GM18498 (cell line): Measurements from ENCODE around the gene WNK4.
"Not testable (repeated sequence)": the region's sequence is repeated elsewhere in the genome, so short reads cannot be mapped to it uniquely, and the experiment has no call there.

Source experiments
- ATAC-seq: cut with Tn5 transposase; IDR thresholded peaks from one replicate; pipeline ENCODE4 v1.9.1; 2021; ENCODE audit warnings: mild to moderate bottlenecking, moderate library complexity; ENCODE audit not compliant: unreplicated experiment

WNK4 gene

DNA sequence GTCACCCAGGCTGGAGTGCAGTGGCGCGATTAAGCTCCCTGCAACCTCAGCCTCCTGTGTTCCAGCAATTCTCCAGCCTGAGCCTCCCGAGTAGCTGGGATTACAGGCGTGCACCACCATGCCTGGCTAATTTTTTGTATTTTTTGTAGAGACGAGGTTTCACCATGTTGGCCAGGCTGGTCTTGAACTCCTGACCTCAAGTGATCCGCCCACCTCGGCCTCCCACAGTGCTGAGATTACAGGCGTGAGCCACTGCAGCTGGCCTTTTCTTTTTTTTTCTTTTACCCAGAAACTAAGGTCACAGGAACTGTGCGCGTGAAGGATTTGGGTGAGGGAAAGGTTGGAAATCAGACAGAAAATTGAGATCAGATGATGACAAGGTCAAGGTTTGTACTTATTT lies 10.4 kb upstream of the WNK4 start:
- not testable (repeated sequence) for ATAC-seq

DNA sequence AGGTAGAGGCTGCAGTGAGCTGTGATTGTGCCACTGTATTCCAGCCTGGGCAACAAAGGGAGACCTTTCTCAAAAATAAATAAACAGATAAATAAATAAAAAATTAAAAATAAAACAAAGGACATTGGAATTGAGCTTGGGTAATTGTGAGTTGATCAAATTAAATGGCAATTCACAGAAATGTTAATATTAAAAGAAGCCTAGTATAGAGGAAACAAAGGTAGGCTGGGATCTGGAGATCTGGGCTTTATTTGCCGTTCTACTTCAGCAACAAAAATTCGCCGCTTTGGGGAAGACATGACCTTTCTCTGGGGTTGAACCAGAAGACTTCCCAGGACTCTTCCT lies 7.5 kb upstream of the WNK4 start:
- ATAC-seq, result no peak

DNA sequence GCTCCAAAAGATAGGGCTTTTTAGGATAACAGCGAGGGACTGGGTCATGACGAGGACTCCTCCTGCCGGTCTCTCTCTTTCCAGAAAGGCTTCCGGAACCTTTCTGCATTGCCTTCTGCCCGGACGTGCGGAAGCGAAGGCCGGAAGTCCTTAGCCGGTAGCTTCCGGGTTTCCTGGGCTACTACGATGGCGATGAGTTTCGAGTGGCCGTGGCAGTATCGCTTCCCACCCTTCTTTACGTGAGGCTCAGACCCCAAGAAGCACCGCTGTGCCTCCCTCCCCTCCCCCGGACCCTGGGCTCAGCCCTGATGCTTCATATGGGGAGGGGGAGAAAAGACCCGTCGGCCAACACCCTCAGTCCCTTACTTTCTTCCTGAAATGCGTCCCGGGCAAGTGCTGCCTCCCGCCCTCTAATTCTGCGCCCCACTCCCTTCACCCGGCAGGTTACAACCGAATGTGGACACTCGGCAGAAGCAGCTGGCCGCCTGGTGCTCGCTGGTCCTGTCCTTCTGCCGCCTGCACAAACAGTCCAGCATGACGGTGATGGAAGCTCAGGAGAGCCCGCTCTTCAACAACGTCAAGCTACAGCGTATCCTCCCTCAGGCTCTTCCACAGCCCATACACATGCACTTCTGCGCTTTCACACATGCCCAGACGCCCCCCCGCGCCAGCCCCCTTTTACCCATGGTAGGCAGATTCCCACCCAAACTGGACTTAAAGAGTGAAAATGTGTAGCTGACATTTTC lies 6.9 kb upstream of the WNK4 start, which contains the start of gene VPS25:
VPS25 (plus strand) TSS at position 160 of the 746 bp plus-strand sequence; CDS start at position 187, 27 bp downstream.
- ATAC-seq, result no peak

DNA sequence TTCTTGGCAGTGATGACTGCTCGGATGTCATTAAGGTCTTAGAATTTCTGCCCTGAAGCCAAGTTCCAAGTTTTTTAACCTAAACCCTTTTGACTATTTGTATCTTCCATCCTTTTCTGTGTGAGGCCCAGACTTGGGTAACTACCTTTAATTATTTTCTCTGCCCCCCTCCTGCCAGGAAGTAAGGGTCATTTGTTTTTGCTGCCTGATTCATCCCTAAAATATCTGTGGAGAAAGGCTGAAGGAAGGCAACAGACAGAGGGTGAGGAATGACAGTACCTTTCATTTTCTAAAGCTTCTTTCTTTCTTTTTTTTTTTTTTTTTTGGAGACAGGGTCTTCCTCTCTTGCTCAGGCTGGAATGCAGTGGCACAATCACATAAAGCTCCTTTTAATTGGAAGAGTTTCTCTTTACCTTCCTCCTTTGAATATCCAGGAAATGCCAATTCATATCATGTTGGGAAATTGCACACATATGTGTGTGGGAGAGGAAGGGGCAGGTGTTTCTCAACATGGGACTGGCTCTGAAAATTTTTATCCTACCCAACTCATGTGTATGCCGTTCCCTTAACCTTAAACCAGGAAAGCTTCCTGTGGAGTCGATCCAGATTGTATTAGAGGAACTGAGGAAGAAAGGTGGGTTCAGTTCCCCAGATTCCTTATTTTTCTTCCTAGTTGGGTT lies 6.2 kb upstream of the WNK4 start:
- ATAC-seq, result no peak

DNA sequence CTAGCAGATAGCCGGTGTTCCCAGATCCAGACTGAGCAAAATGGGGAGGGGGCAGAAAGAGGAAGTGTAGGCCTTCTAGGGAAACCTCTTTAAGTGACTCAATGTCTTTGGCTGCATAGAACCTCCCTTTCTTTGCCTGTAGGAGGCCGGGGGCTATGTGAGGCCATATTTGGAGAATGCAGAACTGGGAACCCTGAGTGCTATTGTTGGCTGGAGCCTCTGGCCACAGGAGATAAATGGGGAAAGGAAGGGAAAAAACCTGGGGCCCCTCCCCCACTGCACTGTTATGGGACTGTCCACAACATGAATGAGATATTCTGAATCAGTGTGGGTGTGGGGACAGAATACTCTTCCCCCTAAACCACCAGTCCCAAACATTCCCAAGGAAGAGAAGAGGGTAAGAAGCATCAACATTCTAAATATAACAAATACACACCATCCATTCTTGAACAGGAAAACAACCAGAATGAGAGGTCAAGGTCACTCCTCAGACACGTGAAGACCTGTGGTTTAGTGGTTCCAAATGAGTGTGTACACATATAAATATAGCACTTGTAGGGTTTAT lies 4.8 kb upstream of the WNK4 start:
- ATAC-seq, result no peak

DNA sequence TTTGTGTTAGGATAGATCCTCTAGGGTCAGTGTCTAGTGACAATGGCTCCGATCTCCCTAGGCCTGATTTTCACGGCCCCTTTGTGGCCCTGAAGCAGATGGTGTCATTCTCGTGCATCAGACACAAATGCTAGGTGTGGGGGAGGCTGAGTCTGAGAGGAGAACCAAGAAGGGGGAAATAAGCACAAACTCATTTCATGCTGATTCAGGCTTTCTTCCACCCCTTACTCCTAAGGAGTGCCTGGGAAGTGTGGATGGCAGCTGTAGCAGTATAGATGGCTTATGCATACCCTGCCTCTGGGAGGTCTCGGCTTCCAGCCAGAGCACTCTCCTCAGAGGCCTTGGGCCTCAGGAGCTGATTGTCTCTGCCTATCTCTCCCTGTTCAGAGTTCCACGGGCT lies 1.8 kb upstream of the WNK4 start:
- ATAC-seq, result no peak

DNA sequence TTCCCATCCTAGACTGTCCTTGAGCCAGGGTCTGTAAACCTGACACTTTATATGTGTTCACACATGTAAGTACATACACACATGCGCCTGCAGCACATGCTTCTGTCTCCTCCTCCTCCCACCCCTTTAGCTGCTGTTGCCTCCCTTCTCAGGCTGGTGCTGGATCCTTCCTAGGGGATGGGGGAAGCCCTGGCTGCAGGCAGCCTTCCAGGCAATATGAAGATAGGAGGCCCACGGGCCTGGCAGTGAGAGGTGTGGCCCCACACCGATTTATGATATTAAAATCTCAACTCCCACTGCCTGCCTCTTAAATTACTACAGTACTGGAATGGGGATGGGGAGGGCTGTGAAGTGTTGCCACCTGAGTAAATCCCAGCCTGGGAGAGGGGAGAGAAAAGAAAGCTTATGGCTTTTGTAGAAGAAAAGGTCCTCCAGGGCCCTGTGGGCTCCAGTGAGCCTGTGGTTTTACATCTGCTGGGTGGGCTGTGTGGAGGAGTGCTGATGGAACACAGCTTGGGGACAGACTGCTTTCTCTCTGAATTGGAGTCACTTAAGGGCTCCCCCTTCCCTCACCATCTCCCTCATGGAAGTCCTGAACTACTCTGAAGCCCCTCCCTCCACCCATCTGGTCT lies 990 bp upstream of the WNK4 start:
- ATAC-seq, result no peak

DNA sequence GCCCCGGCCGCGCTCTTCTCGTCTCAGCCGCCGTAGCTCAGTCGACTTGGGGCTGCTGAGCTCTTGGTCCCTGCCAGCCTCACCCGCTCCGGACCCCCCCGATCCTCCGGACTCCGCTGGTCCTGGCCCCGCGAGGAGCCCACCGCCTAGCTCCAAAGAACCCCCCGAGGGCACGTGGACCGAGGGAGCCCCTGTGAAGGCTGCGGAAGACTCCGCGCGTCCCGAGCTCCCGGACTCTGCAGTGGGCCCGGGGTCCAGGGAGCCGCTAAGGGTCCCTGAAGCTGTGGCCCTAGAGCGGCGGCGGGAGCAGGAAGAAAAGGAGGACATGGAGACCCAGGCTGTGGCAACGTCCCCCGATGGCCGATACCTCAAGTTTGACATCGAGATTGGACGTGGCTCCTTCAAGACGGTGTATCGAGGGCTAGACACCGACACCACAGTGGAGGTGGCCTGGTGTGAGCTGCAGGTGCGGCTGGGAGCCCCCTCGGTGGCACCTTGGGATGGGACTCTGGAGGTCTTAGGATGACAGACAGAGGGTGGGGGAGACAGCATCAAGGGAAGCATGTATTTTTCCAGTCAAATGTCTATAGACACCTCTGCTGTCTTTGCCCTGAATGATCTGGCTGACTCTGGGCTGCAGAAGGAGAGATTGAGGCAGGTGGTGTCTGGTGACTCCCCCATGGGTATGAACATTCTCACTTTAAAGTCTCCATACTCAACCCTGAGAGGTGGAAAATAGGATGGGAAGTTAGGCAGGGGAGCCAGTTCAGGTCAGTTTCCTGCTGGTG lies 635 bp downstream of the WNK4 start:
- no peak for ATAC-seq

DNA sequence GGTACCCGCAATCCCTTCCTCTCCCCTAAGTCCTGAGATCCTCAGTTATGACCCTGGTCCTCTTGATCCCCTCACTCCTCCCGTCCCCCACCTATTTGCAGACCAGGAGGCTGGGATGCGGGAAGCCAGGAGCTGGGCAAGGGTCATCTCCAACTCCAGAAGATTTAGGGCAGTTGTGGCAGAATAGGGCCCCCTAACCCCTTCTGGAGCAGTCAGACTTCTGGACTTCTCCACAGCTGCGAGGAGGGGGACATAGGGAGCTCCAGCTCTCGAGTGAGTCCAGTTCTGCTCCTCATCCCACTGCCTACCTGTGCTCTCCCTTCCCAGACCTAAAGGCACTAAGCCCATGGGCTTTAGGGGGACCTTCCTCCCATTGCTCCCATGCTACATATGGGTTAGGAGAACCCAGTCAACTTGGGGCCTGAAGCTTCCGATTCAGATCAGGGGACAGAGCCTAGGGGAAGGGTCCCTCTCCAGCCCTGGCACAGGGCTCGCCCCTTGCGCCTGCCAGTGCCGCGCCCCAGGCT lies 1.3 kb downstream of the WNK4 start:
- no peak for ATAC-seq

DNA sequence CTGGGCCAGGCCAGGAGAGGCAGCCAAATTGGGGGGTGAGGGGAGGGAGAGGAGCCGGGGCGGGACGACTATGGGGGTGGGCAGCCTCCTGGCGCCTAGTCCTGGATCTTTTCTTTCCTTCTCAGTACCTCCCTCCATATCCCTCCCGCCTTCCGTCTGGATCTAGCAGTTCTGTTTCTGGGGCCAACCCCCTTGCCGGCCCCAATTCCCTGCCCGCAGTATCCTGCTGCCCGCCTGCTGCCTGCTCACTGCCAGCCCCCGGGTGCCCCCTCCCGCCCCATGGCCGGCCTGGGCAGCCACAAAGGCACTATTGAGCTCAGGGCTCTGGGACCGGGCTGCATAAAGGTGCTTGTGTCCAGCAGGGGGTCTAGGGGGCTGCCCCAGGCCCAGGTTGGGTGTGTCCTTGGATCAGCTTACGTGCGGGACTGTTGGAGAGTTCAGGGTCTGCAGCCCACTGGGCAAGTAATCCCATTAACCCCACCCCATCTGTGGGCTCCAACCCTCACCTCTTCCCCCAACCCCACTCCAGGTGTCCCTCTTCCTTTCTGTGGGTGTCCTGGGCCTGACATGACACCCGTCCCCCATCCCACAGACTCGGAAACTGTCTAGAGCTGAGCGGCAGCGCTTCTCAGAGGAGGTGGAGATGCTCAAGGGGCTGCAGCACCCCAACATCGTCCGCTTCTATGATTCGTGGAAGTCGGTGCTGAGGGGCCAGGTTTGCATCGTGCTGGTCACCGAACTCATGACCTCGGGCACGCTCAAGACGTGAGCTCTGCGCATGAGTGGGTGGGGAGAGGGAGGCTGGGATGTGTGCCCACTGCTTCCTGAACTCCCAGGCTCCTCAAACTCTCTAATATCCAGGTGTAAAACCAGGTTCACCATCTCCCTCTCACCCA lies 2.0 kb downstream of the WNK4 start:
- ATAC-seq, result no peak

DNA sequence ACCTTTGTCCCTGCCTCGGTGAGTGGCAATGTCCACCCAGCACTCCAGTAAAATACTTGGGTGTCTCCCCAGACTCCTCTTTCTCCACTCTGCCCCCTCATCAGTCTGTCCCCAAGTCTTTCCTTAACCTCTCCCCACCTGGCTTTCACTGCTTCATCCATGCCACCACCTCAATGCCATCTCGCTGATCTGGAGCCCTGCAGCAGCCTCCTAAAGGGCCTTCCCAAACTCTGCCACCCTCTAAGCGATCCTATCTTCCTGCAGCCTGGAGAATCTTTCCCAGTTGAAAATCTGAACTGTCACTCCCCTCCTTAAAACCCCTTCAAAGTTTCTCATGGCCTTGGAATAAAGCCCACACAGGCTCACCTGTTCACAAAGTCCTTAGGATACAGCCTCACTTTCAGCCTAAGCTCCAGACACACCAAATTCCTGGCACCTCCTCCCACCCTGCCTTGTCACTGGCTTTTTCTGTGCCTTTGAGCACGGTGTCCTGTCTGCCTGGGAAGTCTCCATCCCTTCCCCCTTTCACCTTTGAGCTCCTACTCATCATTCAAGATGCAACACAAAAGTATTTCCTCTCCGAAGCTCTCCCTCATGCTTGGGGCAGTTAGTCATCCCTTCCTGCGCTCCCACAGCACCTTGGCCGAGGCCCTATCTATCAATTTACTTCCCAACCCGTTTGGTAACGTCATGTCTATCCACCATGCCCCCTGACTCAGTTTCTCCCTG lies 2.8 kb downstream of the WNK4 start:
- ATAC-seq, result no peak

DNA sequence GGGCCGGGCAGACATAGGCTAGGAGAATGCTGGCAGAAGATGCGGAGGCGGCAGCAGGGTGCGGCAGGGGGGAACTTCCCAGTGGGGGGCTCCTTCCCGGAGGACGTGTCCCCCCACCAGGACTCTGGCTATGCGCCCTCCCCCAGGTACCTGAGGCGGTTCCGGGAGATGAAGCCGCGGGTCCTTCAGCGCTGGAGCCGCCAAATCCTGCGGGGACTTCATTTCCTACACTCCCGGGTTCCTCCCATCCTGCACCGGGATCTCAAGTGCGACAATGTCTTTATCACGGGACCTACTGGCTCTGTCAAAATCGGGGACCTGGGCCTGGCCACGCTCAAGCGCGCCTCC lies 3.4 kb downstream of the WNK4 start:
- ATAC-seq, result no peak

DNA sequence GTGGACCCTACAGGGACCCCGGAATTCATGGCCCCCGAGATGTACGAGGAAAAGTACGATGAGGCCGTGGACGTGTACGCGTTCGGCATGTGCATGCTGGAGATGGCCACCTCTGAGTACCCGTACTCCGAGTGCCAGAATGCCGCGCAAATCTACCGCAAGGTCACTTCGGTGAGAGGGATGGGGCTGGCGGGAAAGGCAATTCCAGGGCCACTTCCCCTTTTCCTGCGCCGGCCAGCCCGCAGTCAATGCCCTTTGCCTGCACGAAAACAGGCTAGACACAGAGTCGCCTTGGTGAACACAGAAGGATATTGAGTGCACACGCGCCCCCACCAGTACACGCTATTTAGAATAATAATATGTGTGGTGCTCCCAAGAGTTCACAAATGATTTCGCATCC lies 4.0 kb downstream of the WNK4 start:
- ATAC-seq, result no peak

DNA sequence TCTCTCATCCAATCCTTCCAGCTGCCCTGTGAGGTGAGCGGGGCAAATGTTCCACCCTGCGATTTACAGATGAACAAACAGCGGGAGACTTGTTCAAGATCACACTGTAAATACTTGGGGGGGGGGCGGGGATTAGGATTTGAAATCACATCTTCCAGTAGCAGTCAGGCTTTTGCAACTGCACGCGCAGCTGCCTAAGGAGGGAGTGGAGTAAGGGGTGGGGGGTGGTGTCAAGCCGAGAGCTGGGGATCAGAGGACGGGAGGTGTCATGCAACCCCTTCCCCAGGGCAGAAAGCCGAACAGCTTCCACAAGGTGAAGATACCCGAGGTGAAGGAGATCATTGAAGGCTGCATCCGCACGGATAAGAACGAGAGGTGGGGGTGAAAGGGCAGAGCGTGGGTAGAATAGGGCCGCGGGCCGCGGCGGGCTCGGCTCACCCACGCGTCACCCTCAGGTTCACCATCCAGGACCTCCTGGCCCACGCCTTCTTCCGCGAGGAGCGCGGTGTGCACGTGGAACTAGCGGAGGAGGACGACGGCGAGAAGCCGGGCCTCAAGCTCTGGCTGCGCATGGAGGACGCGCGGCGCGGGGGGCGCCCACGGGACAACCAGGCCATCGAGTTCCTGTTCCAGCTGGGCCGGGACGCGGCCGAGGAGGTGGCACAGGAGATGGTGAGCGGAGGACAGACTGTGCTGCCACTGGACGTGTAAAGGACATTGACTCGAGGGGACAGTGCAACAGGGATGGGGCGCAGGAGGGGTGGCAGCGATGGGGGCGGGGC lies 4.6 kb downstream of the WNK4 start:
- ATAC-seq, result no peak

DNA sequence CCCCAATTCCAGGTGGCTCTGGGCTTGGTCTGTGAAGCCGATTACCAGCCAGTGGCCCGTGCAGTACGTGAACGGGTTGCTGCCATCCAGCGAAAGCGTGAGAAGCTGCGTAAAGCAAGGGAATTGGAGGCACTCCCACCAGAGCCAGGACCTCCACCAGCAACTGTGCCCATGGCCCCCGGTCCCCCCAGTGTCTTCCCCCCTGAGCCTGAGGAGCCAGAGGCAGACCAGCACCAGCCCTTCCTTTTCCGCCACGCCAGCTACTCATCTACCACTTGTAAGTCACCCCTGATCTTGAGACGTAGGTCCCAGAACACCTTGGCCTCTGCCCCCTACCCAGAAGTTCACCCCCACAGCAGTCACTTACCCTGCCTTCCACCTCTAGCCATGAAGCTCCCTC lies 6.9 kb downstream of the WNK4 start:
- no peak for ATAC-seq

DNA sequence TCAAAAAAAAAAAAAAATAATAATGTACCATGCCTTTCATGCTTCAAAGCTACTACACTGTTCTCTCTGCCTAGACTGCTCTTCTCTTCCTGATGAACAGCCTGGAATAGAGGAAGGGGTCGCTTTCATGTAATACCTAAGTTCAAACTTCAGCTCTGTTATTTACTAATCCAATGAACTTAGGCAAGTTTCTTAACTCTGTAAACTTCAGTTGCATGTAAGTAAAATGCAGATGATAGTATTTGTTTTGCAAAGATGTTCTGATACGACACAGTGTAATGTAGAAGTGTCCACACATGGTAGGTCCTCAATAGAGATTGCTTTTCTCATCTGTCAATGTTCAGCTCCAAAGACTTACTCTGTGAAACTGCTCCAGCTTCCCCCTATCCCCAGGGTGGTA lies 11.5 kb downstream of the WNK4 start:
- ATAC-seq, result no peak

DNA sequence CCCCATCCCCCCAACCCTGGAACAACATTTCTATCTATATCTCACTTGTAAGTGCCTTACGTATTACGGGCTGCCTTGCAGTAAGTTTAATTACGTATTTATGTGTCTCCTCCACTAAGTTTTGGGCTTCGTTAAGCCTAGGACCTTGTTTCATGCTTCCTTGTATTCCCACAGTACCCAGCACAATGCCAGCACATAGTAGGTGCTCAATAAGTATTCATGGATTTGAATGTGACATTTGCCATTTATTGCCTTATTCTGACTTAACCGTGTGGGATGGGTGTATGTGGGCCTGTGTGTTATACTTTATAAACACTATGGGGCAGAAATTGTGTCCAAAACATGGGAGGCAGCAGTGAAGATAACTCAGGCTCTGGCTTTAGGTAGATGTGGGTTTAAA lies 12.1 kb downstream of the WNK4 start:
- no peak for ATAC-seq

DNA sequence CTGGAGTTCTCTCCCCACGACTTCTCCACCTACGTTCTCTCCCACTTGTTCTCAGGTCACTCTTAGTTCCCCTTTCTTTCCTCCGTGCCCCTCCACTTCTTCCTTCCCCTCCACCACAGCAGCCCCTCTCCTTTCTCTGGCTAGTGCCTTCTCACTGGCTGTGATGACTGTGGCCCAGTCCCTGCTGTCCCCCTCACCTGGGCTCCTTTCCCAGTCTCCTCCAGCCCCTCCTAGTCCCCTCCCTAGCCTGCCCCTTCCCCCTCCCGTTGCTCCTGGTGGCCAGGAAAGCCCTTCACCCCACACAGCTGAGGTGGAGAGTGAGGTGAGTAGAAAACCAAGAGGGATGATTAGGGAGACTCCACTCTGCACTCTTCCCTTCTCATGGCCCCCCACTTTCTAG lies 14.7 kb downstream of the WNK4 start:
- ATAC-seq, result no peak

DNA sequence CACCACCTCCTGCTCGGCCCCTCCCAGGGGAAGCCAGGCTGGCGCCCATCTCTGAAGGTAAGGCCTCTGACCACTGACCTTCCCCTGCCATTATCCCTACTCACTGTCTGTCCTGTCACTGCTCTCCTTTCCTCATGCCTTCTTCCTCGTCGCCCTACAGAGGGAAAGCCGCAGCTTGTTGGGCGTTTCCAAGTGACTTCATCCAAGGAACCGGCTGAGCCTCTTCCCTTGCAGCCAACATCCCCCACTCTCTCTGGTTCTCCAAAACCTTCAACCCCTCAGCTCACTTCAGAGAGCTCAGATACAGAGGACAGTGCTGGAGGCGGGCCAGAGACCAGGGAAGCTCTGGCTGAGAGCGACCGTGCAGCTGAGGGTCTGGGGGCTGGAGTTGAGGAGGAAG lies 15.1 kb downstream of the WNK4 start:
- no peak for ATAC-seq
